HG02884 (cell line): ENCODE data around the gene ST6GAL1.

ENCODE experiments used
- ATAC-seq: cut with Tn5 transposase; IDR thresholded peaks from one replicate; pipeline ENCODE4 v1.9.1; 2021; ENCODE audit warnings: mild to moderate bottlenecking, moderate library complexity; ENCODE audit not compliant: unreplicated experiment

ST6GAL1 gene

GRCh38 chr3:187102073-187102634 is 171.8 kb downstream of the ST6GAL1 start:
- no peak for ATAC-seq

- no peak for ATAC-seq
Measured at GRCh38 chr3:187103251-187103650, 172.9 kb downstream of the ST6GAL1 start.

GRCh38 chr3:187104342-187104741 is 174.0 kb downstream of the ST6GAL1 start:
- ATAC-seq, result no peak

- ATAC-seq, result no peak
Measured at GRCh38 chr3:187104933-187105332, 174.6 kb downstream of the ST6GAL1 start.

- ATAC-seq, result no peak
Measured at GRCh38 chr3:187105700-187106099, 175.4 kb downstream of the ST6GAL1 start.

GRCh38 chr3:187107989-187108388 is 177.7 kb downstream of the ST6GAL1 start:
- ATAC-seq, result no peak

- ATAC-seq, result no peak
Measured at GRCh38 chr3:187110156-187110555, 179.8 kb downstream of the ST6GAL1 start.

- no peak for ATAC-seq
Measured at GRCh38 chr3:187112934-187113793, 182.8 kb downstream of the ST6GAL1 start.

GRCh38 chr3:187114511-187114910 is 184.2 kb downstream of the ST6GAL1 start:
- no peak for ATAC-seq

GRCh38 chr3:187120326-187120725 is 190.0 kb downstream of the ST6GAL1 start:
- ATAC-seq, result no peak

GRCh38 chr3:187122261-187122660 is 191.9 kb downstream of the ST6GAL1 start:
- no peak for ATAC-seq

GRCh38 chr3:187125319-187126031 is 195.1 kb downstream of the ST6GAL1 start:
- ATAC-seq, result peak; percentile 70
